Activated CD4-positive, alpha-beta T cell treated with anti-CD3 and anti-CD28 coated beads for 36 hours (primary cell): Measurements from ENCODE around the gene ZNF580. TPM values are rescaled to one million over a fixed set of nuclear protein-coding genes. Genes with fewer than 3 reads are reported as not detected.

ENCODE experiments used
- ATAC-seq: fragments of 200-7000 bp; cut with Tn5 transposase; one replicate; pipeline ENCODE4 v1.10.0; 2021; ENCODE audit warnings: mild to moderate bottlenecking, moderate library complexity
- CTCF ChIA-PET: fragments of 350-600 bp; sonication (Branson Sonifier 250); formaldehyde crosslinking; loops from one replicate; lab custom pipeline; 2021; ENCODE audit warnings: antibody characterized with exemption; lab: Charles Lee
- POLR2A ChIA-PET: fragments of 350-600 bp; sonication (Branson Sonifier 250); formaldehyde crosslinking; loops from one replicate; lab custom pipeline; 2021; ENCODE audit warnings: antibody characterized with exemption, inconsistent platforms; lab: Charles Lee
- DNase-seq: peaks from one replicate; pipeline ENCODE4 v3.0.0-alpha.2; 2020
- H3K27ac Mint-ChIP-seq: one replicate; pipeline ENCODE4 v1.8.0; 2021; ENCODE audit warnings: mixed read lengths
- H3K27me3 Mint-ChIP-seq: one replicate; pipeline ENCODE4 v1.8.0; 2021; ENCODE audit warnings: mixed read lengths
- H3K36me3 Mint-ChIP-seq: one replicate; pipeline ENCODE4 v1.8.0; 2021; ENCODE audit warnings: low read depth, mixed read lengths
- H3K4me1 Mint-ChIP-seq: one replicate; pipeline ENCODE4 v1.8.0; 2021; ENCODE audit warnings: mixed read lengths
- H3K4me3 Mint-ChIP-seq: one replicate; pipeline ENCODE4 v1.8.0; 2021; ENCODE audit warnings: mild to moderate bottlenecking, moderate library complexity, mixed read lengths
- H3K9me3 Mint-ChIP-seq: one replicate; pipeline ENCODE4 v1.8.0; 2021; ENCODE audit warnings: low read depth, mixed read lengths
- intact Hi-C, 2 experiments: fragments of 100-400 bp; cut with DNase I in 1 of 2; cut with micrococcal nuclease in 1 of 2; formaldehyde crosslinking; loops; one replicate each; pipeline versions ENCODE4 v1.14.2 to v1.15.1; 2022 to 2024; cut with DNase I, micrococcal nuclease
- total RNA-seq, 2 experiments: library from RNA; stranded (reverse); gene quantifications; one replicate each; pipeline ENCODE4 v1.2.3, GENCODE V29; 2021

Gene ZNF580
- total RNA-seq, 2 experiments from 2014 or later = 24.2 to 35.6 TPM

DNA sequence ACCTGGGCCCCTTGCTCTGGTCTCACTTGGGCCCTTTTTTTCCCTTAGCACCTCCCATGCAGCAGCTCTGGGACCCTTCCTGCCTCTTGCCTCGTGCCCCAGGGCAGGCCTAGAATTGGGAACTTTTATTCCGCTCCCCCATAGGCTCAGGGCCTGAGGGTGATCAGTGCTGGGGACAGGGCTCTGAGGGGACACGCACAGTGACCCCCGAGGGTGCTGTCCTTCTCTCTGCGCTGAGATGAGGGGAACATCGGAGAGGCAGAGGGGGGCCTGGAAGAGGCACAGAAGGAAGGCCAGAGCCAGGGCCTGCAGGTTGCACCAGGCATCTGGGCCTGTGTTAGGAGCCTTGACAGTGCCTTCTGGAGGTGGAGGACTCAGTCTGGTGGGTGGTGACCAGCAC, 45.0 kb downstream of the ZNF580 start:
- Mint-ChIP-seq H3K9me3 (no peaks in the 10 kb centered on the region), H3K4me1 (peaks cover 6% of the 10 kb centered on the region), H3K4me3 (no peak overlapping the region), H3K27me3 (no peaks in the 10 kb centered on the region), H3K27ac (no peak overlapping the region), H3K36me3 (peaks cover 37% of the 10 kb centered on the region)
- ChIA-PET POLR2A (no interaction called here), CTCF (no interaction called here)
- ATAC-seq = no peak
- intact Hi-C loops = no loop called here
- no peak for DNase-seq

- Mint-ChIP-seq H3K4me3 (no peak overlapping the region), H3K4me1 (peaks cover 6% of the 10 kb centered on the region), H3K27me3 (no peaks in the 10 kb centered on the region), H3K27ac (no peak overlapping the region), H3K36me3 (peaks cover 37% of the 10 kb centered on the region), H3K9me3 (no peaks in the 10 kb centered on the region)
- ChIA-PET CTCF (no interaction called here), POLR2A (no interaction called here)
- DNase-seq (no peak), ATAC-seq (no peak)
- intact Hi-C loops = no loop called here
Measured at GRCh38 chr19:55686311-55687050, 45.7 kb downstream of the ZNF580 start.

DNA sequence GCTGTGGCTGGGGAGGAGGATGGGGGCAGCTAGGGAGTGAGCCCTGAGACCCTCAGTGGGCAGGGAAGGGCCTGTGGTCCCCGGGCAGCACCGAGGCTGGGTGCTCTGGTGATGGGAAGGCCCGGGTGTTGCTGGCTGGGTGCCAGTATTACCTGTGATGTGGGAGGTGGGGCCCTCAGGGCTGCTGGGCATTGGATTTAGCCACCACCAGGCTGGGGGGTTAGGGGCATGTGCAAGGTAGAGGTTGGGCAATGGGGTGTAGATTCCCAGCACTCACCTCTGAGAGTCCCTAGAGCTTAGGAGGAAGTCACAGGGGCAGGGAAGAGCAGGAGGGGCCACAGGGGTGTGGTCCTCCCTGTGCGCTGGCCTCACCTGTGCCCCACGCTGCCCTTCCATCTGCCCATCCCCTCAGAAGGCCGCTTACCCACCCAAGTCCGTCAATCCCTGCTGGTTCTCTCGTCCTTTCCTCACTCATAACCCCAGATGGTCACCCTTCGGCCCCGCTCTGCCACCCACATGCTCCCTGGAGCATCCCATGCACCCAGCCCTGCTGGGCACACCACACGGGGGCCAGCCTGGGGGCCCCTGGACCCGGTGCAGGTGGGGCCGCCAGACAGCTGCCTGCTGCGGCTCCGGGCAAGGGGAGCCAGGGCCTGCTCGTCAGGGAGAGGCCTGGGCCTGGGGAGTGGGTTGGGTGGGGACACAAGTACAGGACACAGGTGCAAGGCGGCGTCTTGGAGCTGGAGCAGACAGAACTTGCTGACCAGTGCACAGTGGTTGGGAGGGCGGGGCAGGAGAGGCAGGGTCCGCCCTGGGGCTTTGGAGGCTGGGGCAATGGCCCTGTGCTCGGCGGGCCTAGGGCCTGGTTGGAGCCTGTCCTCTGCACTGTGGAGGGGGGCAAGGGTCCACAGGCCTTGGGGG, 46.7 kb downstream of the ZNF580 start:
- Mint-ChIP-seq H3K4me3 (no peak overlapping the region), H3K27me3 (no peaks in the 10 kb centered on the region), H3K4me1 (peaks cover 6% of the 10 kb centered on the region), H3K9me3 (no peaks in the 10 kb centered on the region), H3K36me3 (peaks cover 35% of the 10 kb centered on the region), H3K27ac (no peak overlapping the region)
- DNase-seq = no peak
- ChIA-PET CTCF (no interaction called here), POLR2A (no interaction called here)
- no peak for ATAC-seq
- intact Hi-C loops = no loop called here

- no peak for DNase-seq
- no peak overlapping the region for H3K27ac Mint-ChIP-seq
- intact Hi-C loops = no loop called here
- POLR2A ChIA-PET = no interaction called here
- H3K9me3 Mint-ChIP-seq = no peaks in the 10 kb centered on the region
- H3K4me1 Mint-ChIP-seq = peaks cover 5% of the 10 kb centered on the region
- H3K27me3 Mint-ChIP-seq = no peaks in the 10 kb centered on the region
- ATAC-seq = no peak
- CTCF ChIA-PET = no interaction called here
- H3K36me3 Mint-ChIP-seq = peaks cover 30% of the 10 kb centered on the region
- no peak overlapping the region for H3K4me3 Mint-ChIP-seq
Measured at GRCh38 chr19:55688422-55689218, 47.8 kb downstream of the ZNF580 start.

GRCh38 chr19:55689411-55690108, 48.8 kb downstream of the ZNF580 start:
- peaks cover 3% of the 10 kb centered on the region for H3K4me1 Mint-ChIP-seq
- ATAC-seq (no peak), DNase-seq (no peak)
- H3K36me3 Mint-ChIP-seq = peaks cover 30% of the 10 kb centered on the region
- no peak overlapping the region for H3K4me3 Mint-ChIP-seq
- ChIA-PET POLR2A (interaction anchor here (0.6 kb wide), 1 partner anchor 1594 kb away, joined by 3 read pairs; no protein-coding TSS in a partner anchor), CTCF (no interaction called here)
- no peak overlapping the region for H3K27ac Mint-ChIP-seq
- H3K9me3 Mint-ChIP-seq = no peaks in the 10 kb centered on the region
- intact Hi-C loops = no loop called here
- H3K27me3 Mint-ChIP-seq = no peaks in the 10 kb centered on the region

DNA sequence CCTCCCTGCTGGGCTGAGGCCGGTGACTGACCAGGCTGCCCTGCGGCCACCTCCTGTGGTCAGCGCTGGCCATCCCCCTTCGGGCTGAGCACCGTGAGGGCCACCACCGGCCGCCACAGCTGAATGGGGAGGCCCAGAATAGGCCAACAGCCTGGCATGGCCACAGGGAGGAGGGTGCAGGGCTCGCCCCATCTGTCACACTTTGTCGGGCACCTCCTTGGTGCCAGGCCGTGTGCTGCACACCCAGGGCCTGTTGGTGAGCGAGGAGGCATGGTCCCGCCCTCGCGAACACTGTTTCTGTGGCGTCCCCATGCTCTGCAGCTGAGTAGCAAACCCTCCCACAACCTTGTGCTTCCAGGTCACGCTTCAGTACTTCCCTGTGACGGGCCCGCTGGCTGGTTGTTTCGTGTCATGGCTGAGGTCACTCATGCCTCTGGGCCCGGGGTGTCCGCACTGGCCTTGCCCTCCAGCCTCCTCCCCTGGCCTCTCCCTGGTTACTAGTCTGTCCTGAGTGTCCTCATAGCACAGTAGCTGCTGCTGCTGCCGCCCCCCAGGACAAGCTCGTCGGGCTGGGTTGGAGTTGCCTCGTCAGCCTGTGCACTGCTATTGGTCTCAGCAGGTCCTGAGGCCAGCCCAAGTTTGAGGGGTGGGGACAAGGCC, 49.4 kb downstream of the ZNF580 start:
- H3K4me3 Mint-ChIP-seq = no peak overlapping the region
- no peaks in the 10 kb centered on the region for H3K27me3 Mint-ChIP-seq
- POLR2A ChIA-PET = interaction anchor here (0.6 kb wide), 1 partner anchor 1593 kb away, joined by 3 read pairs; no protein-coding TSS in a partner anchor
- peaks cover 3% of the 10 kb centered on the region for H3K4me1 Mint-ChIP-seq
- CTCF ChIA-PET = no interaction called here
- DNase-seq (no peak), ATAC-seq (no peak)
- H3K27ac Mint-ChIP-seq = no peak overlapping the region
- intact Hi-C loops = no loop called here
- H3K9me3 Mint-ChIP-seq = no peaks in the 10 kb centered on the region
- peaks cover 31% of the 10 kb centered on the region for H3K36me3 Mint-ChIP-seq

GRCh38 chr19:55690769-55691545, 50.2 kb downstream of the ZNF580 start:
- no peak for DNase-seq
- CTCF ChIA-PET = no interaction called here
- H3K36me3 Mint-ChIP-seq = peaks cover 26% of the 10 kb centered on the region

GRCh38 chr19:55691561-55692481, 51.0 kb downstream of the ZNF580 start:
- Mint-ChIP-seq H3K9me3 (no peaks in the 10 kb centered on the region), H3K27ac (no peak overlapping the region), H3K4me3 (no peak overlapping the region), H3K36me3 (peaks cover 20% of the 10 kb centered on the region), H3K4me1 (no peaks in the 10 kb centered on the region), H3K27me3 (no peaks in the 10 kb centered on the region)
- POLR2A ChIA-PET = no interaction called here
- DNase-seq (no peak), ATAC-seq (no peak)
- CTCF ChIA-PET = interaction anchor here (0.7 kb wide), 1 partner anchor 65 kb away, joined by 3 read pairs; no protein-coding TSS in a partner anchor
- intact Hi-C loops = no loop called here

More at GRCh38 chr19:55690769-55691545, 50.2 kb downstream of the ZNF580 start:
- peaks cover 3% of the 10 kb centered on the region for H3K4me1 Mint-ChIP-seq
- H3K27ac Mint-ChIP-seq = no peak overlapping the region
- no peak for ATAC-seq
- no peak overlapping the region for H3K4me3 Mint-ChIP-seq
- H3K9me3 Mint-ChIP-seq = no peaks in the 10 kb centered on the region
- intact Hi-C loops = no loop called here
- H3K27me3 Mint-ChIP-seq = no peaks in the 10 kb centered on the region
- POLR2A ChIA-PET = no interaction called here

GRCh38 chr19:55692681-55693081, 51.9 kb downstream of the ZNF580 start:
- CTCF ChIA-PET = interaction anchor here (0.7 kb wide), 1 partner anchor 66 kb away, joined by 3 read pairs; no protein-coding TSS in a partner anchor
- H3K9me3 Mint-ChIP-seq = no peaks in the 10 kb centered on the region
- POLR2A ChIA-PET = interaction anchor here (0.6 kb wide), 1 partner anchor 26 kb away, joined by 3 read pairs; no protein-coding TSS in a partner anchor
- H3K4me1 Mint-ChIP-seq = no peaks in the 10 kb centered on the region
- ATAC-seq (no peak), DNase-seq (no peak)
- H3K27ac Mint-ChIP-seq = no peak overlapping the region
- peaks cover 22% of the 10 kb centered on the region for H3K36me3 Mint-ChIP-seq
- intact Hi-C loops = no loop called here
- H3K27me3 Mint-ChIP-seq = no peaks in the 10 kb centered on the region
- H3K4me3 Mint-ChIP-seq = no peak overlapping the region
